GM19397 (cell line): ENCODE data around the gene MCM5.
"Not testable (repeated sequence)": the region's sequence is repeated elsewhere in the genome, so short reads cannot be mapped to it uniquely, and the experiment has no call there.

Experiments
- ATAC-seq: cut with Tn5 transposase; IDR thresholded peaks from one replicate; pipeline ENCODE4 v1.9.1; 2021; ENCODE audit warnings: mild to moderate bottlenecking, moderate library complexity; ENCODE audit not compliant: unreplicated experiment

Gene MCM5

DNA sequence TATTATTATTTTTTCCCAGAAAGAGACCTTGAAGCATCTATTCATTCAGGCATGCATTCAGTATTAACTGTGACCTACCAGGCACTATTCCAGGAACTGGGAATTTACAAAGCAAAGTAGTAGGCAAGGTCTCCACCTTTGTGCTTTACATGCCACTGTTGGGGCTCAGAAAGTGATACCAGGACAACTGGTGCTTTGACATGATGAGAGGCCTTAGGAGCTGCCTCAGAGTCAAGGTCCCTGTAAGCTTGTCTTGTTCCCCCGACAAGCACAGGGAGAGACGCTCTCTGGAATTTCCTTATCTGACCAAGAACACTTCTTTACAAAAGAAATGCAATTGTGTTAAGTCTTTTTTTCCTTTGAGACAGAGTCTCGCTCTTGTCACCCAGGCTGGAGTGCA is 21.3 kb upstream of the MCM5 start:
- no peak for ATAC-seq

DNA sequence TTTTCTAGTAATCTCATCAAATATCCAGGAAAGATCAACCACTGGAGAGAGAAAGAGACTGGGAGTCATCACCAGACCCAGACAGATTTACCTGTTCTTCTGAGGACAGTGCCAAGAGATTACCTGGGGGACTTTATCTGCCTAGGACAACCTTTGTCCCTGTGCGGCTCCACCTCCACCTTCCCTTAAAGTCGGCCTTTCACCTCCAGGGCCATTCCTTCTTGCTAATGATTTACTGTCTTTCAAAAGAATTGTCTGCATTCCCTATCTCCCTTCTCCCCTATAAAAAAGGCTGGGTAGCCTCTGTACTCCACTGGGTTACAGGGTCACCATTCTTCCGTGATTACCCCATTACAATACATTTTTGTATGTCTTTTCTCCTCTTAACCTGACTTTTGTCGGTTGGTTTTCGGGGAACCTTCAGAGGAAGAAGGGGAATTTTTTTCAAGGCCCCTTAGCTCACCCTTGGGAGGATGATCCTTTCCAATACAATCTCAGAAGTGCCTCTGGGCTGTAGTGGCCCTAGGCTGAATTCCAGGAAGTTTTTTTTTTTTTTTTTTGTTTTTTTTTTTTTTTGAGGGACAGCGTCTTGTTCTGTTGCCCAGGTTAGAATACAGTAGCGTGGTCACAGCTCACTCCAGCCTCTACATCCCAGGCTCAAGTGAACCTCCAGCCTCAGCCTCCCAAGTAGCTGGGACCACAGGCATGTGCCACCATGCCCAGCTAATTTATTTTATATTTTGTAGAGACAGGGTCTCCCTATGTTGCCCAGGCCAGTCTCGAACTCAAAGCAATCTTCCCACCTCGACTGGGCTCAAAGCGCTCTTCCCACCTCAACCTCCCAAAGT is 20.6 kb upstream of the MCM5 start:
- no peak for ATAC-seq

DNA sequence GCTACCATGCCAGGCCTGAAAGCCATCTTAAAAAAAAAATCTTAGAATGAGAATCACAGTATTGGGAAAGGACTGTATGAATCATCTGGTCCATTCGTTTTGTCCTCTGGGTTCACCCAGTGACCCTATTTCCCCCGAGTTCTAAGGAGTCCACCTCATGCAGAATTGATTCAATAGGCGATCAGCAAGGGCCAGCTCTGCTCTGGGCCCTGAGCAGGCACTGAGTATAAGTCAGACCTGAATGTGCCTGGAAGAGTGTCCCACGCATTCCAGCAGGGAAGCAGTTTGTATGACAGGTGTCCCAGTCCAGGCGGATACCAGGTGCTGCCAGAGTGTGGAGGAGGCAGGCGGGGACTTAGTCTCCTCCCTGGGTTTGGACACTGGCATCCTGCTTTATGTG is 19.9 kb upstream of the MCM5 start:
- no peak for ATAC-seq

DNA sequence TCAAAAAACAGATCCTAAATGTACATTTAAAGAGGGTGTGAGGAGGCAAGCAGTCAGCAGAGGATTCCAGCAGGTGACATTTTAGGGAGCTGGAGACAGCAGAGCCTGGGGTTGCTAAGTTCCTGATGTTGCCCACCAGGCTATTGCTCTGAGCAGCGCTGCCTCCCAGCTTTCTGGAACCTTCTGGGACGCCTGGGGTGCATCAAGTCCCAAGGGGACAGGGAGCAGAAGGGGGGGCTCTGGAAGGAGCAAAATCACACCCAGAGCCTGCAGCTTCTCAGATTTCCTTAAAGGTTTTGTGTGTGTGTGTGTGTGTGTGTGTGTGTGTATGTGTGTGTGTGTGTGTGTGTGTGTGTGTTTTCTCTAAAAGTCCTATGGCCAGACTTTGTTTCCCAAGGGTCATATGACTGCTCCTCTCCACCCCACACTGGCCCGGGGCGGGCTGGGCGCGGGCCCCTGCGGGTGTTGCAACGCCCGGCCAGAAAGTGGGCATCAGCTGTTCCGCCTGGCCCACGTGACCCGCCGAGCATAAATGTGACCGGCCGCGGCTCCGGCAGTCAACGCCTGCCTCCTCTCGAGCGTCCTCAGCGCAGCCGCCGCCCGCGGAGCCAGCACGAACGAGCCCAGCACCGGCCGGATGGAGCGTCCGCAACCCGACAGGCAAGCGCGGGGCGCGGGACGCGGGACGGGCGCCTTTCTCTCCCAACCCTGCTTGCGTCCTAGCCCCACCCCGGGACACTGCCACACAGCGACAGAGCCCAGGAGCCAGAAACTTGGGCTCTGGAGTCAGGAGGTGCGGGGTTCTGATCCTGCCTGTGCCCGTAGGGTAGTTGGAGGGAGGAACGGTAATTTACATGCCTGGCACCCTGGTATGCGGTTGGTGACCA is 19.2 kb upstream of the MCM5 start, which contains the start of gene HMOX1:
TSS of gene HMOX1 (plus strand) at position 560 of the 887 bp plus-strand sequence. CDS start at position 638, 78 bp downstream.
- no peak for ATAC-seq

DNA sequence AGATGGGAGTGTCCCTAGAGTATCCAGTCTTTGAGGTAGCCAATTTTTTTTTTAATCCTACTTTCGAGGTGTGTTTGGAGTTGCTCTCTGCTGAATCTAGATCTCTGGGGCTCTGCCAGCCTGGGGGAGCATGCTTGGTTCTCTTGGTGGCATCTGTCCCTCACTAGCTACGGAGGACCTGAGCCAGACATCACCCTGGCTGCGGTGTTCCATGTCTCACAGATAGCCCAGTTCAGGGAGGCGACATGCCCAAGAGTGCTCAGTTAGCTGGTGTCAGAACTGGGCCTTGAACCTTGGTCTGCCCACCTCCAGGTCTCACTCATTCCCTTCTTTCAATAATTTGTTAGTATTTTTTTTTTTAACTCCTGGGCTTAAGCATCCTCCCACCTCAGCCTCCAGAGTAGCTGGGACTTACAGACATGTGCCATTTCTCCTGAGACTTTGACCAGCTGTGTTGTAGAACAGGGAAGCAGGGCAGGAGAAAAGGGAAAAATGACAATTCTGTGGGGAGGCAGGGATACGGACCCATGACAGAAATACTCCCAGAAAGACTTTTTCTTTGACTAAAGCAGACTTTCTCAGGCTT is 18.4 kb upstream of the MCM5 start:
- ATAC-seq, result no peak

DNA sequence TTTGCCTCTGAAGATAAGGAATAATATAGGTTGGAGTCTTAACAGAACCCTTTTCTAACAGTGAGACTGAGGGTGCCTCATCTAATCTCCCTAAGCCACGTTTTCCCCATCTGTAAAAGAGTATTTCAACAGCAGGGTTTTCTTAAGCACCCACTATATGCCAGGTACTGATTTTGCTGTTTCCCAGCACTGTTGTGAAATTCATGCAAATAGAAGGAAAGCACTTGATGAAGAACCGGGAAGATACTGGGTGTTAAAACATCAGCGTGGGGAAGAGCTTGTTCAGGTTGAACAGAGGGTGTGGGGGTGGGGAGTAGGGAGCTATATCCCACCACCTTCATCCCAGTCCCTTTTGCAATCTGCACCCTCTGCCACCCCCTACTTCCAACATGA is 16.3 kb upstream of the MCM5 start:
- ATAC-seq, result no peak

DNA sequence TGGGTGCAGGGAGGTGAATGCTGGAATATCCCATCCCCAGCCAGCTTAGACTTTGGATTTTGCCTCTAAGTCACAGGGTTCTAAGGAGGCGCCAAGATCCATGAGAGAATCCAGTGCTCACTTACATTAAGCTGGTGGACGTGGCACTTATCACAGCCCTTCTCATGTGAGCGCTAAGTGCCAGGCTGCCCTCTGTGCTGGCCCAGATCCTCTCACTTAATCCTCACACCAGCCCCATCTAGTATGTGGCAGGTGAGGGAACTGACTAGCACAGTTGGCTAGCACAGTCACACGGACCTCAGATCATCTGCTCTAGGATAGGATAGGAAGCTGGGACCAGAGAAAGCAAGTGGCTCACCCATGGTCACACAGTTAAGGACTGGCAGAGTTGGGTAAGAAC is 15.4 kb upstream of the MCM5 start:
- no peak for ATAC-seq

DNA sequence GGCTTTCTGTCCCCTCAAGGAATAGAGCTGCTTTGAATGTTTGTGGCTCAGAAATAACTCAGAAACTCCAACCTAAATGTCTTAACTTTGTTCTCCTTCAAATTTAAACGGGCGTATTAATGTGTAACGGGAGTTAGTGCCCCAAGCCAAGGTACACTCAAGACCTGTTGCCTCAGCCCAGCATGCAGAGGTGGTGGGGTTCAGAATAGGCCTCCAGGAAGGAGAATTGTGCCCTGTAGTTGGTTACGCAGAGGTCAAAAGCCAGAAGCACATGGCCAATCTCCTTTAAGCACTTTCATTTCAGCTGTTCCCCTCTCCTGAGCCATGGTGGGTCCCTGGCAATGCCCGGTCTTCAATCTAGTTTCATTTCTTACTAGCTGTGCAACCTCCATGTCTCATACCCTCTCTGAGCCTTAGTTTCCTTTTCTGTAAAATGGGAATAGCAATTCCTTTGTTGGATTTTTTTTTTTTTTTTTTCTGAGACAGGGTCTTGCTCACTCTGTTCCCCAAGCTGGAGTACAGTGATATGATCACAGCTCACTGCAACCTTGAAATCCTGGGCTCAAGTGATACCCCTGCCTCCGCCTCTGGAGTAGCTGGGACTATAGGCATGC is 14.9 kb upstream of the MCM5 start:
- no peak for ATAC-seq

DNA sequence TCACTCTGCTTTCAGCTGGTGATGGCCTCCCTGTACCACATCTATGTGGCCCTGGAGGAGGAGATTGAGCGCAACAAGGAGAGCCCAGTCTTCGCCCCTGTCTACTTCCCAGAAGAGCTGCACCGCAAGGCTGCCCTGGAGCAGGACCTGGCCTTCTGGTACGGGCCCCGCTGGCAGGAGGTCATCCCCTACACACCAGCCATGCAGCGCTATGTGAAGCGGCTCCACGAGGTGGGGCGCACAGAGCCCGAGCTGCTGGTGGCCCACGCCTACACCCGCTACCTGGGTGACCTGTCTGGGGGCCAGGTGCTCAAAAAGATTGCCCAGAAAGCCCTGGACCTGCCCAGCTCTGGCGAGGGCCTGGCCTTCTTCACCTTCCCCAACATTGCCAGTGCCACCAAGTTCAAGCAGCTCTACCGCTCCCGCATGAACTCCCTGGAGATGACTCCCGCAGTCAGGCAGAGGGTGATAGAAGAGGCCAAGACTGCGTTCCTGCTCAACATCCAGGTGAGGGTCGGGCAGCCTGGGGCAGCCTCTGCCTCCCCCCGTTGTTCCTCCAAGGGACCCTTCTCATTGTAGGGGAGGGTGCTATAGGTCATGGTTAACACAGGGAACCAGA is 13.2 kb upstream of the MCM5 start:
- ATAC-seq, result no peak

DNA sequence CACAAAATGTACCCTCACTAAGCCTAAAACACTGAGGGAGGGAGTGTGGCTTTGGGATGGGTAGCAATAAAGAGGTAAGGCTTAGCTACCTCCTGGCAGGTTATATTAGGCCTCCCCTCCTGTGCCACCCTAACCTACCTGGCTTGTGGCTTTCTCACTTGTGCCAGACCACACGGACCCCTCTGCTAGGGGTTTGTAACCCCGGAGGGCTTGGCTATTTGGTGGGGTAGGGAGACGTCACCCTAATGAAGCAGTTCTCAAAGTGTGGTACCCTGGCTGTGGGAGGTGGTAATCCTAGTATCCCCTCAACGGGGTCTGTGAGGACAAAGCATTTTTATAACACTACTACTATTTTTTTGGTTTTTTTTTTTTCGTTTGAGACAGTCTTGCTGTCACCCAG is 9.0 kb upstream of the MCM5 start:
- ATAC-seq, result no peak

DNA sequence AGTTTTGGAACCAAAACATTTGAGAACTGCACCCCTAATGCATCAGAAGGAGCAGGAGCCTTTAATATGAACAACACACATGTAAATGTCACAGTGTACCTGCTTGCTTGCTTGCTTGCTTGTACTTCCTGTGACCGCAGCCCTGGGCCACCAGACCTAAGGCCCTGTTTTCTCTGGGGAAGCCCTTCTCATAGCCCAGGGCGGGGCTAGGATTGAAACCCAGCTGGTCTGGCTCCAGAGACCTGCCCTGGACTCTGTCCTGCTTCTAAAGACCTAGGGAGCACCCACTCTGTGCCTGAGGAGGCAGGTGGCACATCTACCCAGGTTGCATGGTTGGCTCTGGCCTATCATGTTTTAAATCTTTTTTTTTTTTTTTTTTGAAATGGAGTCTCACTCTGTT is 7.6 kb upstream of the MCM5 start:
- no peak for ATAC-seq

DNA sequence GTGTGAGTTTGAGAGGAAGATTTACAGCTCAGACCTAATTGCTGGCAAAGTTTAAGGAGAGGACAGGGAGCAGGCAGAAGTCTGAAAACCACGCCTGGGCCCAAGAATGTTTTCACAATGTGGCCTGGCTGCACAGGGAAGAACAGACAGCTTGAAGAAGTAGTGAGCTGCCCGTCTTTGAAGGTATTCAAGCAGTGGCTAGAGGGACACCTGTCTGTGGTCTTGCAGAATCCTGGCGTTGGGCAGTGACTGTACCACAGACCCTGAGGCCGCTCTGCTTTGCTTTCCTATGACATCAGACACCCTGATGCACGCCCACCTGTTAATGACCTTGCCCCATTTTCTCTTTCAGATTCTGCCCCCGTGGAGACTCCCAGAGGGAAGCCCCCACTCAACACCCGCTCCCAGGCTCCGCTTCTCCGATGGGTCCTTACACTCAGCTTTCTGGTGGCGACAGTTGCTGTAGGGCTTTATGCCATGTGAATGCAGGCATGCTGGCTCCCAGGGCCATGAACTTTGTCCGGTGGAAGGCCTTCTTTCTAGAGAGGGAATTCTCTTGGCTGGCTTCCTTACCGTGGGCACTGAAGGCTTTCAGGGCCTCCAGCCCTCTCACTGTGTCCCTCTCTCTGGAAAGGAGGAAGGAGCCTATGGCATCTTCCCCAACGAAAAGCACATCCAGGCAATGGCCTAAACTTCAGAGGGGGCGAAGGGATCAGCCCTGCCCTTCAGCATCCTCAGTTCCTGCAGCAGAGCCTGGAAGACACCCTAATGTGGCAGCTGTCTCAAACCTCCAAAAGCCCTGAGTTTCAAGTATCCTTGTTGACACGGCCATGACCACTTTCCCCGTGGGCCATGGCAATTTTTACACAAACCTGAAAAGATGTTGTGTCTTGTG is 6.6 kb upstream of the MCM5 start:
- no peak for ATAC-seq

DNA sequence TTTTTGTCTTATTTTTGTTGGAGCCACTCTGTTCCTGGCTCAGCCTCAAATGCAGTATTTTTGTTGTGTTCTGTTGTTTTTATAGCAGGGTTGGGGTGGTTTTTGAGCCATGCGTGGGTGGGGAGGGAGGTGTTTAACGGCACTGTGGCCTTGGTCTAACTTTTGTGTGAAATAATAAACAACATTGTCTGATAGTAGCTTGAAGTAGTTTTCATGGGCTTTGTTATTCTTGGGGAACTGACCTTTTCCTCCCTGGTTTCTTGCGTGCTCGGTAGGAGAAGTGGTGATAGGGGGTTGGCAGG is 6.0 kb upstream of the MCM5 start:
- no peak for ATAC-seq

DNA sequence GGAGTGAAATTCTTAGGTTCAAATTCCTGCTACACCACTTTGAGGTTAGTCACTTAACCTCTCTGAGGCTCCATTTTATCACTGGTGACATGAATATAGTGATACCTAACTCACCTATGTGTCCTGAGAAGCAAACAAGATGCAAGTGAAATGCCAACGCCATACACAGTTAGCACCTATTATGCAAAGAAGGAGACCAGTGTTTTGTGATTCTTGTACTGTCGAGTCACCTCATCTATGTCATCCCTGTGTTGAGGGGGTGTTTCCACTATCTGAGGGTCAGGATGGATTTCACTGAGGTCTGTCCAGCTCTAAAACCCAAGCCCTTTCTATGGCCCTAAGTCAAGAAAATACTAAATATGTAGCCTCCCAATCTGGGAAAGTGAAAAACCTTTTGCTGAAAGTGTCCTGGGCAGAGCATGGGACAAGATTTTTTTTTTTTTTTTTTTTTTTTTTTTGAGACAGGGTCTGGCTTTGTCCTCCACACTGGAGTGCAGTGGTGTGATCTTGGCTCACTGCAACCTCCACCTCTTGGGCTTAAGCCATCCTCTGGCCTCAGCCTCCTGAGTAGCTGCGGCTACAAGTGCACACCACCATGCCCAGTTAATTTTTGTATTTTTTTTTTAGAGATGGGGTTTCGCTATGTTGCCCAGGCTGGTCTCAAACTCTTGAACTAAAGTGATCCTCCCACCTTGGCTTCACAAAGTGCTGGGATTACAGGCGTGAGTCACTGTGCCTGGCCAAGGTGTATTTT is 5.0 kb upstream of the MCM5 start:
- ATAC-seq, result no peak

DNA sequence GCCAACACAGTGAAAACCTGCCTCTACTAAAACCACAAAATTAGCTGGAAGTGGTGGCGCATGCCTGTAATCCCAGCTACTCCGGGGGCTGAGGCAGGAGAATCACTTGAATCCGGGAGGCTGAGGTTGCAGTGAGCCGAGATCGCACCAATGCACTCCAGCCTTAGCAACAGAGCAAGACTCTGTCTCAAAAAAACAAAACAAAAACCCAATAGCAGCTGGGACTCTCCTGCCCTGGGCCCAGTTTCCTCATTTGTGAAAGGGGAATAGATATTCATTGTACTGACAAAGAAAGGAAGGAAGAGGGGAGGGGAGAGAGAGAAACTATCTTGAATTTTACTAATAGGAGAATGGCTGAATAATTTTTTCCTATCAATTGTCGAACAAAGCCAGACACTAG is 3.3 kb upstream of the MCM5 start:
- not testable (repeated sequence) for ATAC-seq

DNA sequence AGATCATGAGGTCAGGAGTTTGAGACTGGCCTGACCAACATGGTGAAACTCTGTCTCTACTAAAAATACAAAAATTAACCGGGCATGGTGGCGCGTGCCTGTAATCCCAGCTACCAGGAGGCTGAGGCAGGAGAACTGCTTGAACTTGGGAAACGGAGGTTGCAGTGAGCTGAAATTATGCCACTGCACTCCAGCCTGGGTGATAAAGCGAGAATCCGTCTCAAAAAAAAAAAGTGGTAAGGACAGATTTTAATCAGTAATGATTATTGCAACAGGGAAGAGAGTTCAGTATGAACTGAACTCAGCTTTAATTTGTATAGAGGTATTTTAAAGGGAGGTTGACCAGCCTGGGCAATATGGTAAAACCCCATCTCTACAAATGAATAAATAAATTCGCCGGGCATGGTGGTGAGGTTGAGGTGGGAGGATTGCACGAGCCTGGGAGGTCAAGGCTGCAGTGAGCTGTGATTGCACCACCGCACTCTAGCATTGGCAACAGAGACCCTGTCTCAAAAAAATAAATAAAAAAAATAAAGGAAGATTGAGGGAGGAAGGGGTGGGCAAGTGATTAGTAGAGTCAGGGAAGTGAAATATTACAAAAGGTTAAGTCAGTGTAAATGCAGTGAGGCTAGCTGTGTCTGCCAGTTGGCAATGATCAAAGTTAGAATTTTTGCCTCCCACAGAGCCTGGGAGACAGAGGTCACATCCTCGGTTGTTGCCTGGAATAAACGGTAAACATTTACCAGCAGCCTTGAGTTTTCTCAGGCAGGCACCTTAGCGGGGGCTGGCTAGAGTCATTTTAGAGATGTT is 2.6 kb upstream of the MCM5 start:
- ATAC-seq, result no peak

DNA sequence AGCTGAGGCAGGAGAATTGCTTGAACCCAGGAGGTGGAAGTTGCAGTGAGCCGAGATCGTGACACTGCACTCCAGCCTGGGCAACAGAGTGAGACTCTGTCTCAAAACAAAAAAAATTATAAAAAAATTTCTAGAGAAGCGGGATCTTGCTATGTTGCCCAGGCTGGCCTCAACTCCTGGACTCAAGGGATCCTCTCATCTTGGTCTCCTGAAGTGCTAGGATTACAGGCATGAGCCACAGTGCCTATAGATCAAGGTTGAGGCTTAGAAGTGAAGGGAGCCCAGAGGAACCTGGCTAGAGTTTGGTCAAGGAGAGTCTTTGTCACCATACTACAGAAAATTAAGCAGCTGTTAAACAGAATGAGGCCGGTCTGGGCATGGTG is 1.4 kb upstream of the MCM5 start:
- ATAC-seq, result no peak

DNA sequence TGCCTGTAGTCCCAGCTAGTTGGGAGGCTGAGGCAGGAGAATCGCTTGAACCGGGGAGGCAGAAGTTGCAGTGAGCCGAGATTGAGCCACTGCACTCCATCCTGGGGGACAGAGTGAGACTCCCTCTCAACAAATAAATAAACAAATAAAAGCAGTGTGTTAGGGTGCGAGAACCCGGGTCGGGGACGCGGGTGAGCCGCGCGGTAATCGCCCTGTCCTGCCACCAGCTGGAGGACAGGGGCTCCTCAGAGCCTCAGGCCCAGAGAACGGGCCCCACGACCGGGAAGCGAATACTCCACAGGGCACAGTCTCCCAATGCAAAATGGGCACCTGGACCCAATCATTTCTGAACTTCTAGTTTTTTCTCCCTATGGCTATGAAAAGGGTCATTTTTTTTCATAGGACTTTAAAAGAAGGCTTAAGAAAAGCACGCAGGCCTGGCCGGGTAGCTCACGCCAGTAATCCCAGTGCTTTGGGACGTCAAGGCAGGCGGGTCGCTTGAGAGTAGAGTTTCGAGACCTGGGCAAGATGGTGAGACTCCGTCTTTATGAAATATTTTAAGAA is 744 bp upstream of the MCM5 start:
- ATAC-seq, result no peak
